GM18951 (cell line): ENCODE data around the gene PALLD.

Experiments used
- POLR2A ChIP-seq: IDR thresholded peaks from 4 replicates; pipeline ENCODE4 v1.6.1; 2011; ENCODE audit warnings: mild to moderate bottlenecking; ENCODE audit not compliant: insufficient read length, insufficient read depth; ENCODE audit errors: extremely low read depth
- in situ Hi-C: fragments of 300-500 bp; cut with MboI; formaldehyde crosslinking; loops from one replicate; pipeline ENCODE4 v1.12.0; 2022; ENCODE audit warnings: low sequenced_read_pairs, mixed read lengths, inconsistent platforms; ENCODE audit not compliant: unreplicated experiment

PALLD gene

DNA sequence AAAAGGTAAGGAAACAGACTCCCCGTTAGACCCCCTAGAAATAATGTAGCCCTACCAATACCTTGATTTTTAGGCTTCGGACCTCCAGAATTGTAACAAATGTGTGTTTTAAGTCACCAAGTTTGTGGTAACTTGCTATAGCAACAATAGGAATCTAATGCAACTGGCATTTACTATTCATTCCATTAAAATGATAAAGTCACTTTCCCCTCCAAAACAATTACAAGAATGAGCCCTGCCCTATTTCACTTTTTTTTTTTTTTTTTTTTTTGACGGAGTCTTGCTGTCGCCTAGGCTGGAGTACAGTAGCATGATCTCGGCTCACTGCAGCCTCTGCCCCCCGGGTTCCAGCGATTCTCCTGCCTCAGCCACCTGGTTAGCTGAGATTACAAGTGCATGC is 13.0 kb upstream of the PALLD start:
- in situ Hi-C loops: no loop called here
- no peak for TF ChIP-seq POLR2A

DNA sequence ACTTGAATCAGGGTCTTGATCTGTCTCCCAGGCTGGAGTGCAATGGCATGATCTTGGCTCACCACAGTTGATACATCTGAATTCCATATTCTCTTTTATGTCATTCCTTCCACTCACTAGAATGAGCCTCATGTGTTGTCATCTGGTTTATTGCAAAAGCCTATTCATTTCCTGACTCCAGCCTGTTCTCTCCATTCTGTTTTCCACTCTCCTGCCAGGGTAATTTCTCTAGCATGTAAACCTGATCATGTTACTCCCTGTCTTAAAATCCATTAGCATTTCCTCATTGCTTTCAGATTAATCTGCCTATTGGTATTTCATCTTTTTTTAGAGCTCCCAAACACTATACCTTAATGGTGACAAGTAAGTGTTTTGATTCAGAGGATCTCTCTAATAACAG is 12.2 kb upstream of the PALLD start:
- in situ Hi-C loops: no loop called here
- TF ChIP-seq POLR2A: no peak

DNA sequence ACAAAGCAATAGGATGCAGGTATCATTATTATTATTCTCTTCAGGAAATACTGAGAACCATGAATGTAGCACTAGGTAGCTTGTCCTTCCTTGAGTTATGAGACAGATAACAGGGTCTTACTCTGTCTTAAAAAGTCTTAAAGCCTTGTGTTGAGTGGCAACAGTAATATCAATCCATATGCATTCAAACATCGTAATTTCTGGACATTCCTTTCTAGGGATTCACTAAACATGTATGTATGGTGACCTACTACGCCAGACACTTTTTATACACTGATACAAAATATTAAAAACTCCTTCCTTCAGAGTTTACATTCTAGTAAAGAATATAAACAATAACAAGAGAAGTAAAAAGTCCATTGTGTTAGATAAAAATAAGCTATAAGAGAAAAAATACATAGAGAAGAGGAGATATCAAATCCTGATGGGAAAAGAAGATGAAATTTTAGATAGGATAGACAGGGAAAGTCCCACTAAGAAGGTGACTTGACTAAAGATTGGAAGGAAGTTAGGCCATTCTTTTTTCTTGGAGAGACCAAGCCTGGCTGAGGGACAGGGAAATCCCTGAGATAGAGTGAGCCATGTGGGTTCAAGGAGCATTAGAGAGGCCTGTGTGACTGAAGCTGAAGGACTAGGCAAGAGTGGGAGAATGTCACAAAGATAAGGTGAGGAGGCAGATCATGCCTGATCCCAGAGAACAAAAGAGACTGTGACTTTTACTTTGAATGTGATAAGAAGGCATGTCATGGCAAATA is 11.5 kb upstream of the PALLD start:
- in situ Hi-C loops: no loop called here
- TF ChIP-seq POLR2A: no peak

DNA sequence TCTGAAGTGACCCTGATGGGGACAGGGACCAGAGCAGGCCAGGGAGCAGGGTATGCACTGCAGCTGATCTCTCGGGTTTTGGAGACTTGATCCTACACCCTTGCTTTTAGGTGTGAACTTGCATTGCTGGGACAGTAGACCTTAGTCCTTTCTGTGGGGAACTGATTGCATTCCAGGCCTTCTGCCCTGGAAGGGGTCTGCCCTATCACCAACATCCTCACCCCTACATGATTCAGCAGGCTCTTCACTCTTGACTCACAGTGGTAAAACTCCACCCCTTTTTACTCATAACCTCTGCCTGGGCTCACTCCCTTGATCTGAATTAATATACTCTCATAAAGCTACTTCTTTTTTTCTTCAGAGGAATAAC is 10.0 kb upstream of the PALLD start:
- in situ Hi-C loops: no loop called here
- TF ChIP-seq POLR2A: no peak

DNA sequence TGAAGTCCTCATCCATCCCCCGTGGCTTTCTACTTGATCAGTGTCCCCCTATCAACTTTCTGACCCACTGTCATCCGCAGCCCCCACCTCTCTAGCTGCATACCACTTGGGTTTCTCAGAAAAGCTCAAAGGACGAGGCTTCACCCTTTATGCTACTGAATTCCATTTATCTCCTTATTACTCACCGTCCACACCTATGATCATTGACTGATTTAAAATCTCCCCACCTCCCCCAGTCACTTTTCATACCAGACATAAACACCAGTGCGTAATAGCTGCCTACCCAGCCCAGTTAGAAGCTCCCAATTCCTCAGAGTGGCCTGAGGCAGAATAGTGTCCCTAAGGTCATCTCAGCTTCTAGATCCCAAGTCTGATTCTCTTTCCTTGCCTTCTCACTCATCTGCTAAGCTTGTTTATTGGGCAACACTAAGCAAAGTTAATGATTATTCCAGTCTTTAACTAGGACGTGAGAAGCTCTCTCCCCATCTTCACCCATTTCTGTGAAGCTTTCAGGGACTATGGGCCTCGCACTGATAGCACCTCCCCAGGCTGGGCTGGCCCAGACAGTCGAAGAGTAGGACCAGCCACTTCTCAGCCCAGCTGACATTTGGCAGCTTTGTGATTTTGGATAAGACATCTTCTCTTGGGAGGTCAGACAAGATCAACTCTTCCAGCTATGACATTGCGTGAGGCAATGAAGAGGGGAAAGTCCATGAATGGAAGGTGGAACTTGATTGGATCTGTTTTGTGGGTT is 9.4 kb upstream of the PALLD start:
- TF ChIP-seq POLR2A: no peak
- in situ Hi-C loops: no loop called here

DNA sequence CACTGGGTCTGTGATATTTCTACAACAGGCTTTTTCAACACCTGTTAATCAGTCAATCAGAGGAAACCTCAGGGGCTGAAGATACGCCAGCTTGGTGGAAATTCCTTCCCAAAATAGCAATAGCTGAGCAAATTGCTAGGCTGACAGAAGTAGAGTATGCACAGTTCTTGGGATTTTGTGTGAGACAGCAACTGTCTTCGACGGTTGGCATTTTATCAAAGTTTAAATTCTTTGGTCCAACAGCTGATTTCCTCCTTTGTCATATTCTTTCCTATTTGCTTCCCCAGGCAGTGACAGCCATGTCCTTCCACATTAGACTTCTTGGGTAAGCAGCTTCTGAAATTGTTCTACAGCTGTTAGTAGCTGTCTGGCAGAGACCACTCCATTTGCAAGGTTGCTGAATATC is 8.0 kb upstream of the PALLD start:
- TF ChIP-seq POLR2A: no peak
- in situ Hi-C loops: no loop called here

DNA sequence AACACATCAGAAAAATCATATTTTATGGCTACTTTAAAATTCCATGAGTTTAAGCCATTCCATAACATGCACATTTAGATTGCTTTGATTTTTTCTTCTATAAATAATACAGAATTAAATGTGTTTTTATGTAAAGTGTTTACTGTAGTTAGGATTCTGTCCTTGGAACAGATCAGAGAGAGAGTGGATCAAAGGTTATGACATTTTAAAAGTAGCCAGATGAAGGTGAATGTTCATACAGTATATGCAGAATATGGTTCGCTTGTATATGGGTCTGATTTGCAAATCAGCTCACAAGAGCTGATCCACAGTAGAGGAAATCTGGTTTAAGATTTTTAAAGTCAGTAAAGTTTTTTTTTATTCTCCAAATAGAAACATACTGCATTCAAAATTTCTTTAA is 7.2 kb upstream of the PALLD start:
- TF ChIP-seq POLR2A: no peak

DNA sequence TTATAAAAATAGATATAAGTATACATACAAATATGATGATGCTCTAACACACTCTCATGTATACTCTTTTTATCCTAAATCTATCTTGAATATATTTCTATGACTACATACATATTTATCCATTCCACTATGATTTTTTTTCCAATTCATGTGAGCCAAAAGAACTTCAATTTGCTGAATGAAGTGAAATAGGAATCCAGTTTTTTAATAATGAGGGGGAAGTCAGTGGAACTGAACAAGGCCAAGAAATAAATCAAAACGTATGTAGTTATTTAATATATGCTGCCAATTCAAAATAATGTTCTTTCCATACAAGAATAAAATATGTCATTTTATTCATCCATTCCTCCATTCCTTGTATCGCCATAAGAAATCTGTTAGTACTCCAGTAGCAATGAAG is 6.1 kb upstream of the PALLD start:
- in situ Hi-C loops: no loop called here
- TF ChIP-seq POLR2A: no peak

More for the DNA sequence above, 7.2 kb upstream of the PALLD start:
- in situ Hi-C loops: no loop called here

DNA sequence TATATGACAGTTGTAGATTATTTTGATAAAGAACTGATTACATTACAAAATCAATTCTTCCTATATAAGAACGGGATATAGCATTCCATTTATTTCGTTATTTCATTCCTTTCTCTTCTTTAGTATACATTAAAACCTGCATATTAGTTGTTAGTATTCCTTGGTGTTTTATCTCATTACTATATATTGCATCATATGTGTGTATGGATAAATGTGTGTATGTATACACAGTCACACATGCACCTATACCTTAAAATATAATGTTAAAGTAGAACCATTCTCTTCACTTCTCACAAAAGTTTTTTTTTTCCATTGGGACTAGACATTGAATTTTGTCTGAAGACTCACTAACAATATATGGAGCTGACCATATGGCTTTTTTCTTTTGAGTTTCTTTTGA is 5.3 kb upstream of the PALLD start:
- TF ChIP-seq POLR2A: no peak
- in situ Hi-C loops: no loop called here

DNA sequence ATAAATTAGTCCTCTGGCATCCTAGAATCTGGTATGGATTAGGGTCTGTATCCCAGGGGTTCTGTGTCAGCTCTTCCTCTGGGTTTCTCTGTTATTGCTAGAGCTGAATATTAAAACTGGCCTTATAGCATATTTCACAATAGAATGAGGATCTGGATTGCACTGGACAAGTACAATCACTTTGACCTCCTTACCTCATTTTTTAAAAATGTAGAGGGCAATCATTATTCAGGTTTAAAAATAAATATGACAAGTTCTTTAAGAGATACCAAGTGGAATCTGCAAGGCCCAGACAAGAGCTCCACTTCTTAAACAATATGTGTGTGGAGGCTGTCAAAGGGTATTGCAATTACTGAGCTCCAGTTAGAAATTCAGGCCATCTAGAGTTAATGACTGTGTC is 1.4 kb downstream of the PALLD start:
- TF ChIP-seq POLR2A: no peak

DNA sequence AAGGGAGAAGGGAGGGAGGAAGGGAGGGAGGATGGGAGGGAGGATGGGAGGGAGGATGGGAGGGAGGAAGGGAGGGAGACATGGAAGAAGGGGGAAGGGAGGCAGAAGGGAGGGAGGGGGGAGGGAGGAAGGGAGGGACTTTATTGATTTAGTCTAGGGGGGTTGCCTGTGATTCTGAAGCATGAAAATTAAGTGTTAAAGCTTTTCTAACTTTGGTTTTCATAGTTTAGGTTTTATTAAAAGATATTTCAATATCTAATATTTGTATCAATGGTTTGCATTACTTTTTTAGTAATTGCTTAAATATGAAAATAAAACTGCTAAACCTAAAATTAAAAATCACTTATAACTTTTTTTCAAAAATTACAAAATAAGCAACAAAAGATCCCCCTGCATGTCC is 2.4 kb downstream of the PALLD start:
- in situ Hi-C loops: no loop called here
- no peak for TF ChIP-seq POLR2A

More for the DNA sequence above, 1.4 kb downstream of the PALLD start:
- in situ Hi-C loops: no loop called here

DNA sequence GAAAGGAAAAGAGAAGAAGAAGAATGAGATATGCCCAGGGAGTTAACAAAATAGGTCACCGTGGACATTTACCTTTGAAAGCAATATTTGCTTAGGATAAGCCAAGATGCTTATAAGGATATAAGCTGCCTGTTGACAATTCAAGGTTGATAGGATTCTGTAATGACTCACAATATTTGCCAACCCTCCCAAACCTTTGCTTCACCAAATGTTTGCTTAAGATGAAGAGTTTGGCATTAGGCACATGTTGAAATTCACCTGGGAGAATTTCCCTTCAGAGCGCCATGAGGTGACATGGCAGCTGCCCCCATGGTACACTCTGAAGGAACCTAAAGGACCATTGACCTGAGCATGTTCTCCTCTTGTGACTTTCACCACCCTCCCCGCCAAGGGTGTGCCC is 4.6 kb downstream of the PALLD start:
- in situ Hi-C loops: loop anchor here (25.0 kb wide), 2 partner anchors 411 to 986 kb away; no protein-coding TSS in a partner anchor
- TF ChIP-seq POLR2A: no peak

DNA sequence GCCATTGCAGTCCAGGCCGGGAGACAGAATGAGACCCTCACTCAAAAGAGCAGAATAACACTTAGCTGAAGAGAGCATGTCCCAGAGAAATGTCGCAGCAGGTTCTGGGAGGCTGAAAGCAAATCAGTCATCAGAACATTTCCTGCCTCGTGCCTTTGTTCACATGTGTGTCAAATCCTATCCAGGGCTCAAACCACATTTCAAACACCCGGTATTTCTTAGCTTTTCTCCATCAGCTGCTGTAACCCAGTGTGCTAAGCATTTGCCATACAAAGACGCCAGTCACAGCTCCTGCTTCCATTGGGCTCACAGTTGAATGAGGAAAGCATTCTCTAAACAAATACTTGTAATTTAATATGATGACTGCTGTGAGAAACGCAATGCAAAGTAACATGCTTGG is 6.0 kb downstream of the PALLD start:
- TF ChIP-seq POLR2A: no peak
- in situ Hi-C loops: loop anchor here (25.0 kb wide), 2 partner anchors 409 to 984 kb away; no protein-coding TSS in a partner anchor
